Heart right ventricle (tissue), 16 donors: ENCODE results near the gene ANKS6. TPM values are rescaled to one million over a fixed set of nuclear protein-coding genes. Genes with fewer than 3 reads are reported as not detected.

Experiments used
- ATAC-seq, 8 donors: fragments of 200-7000 bp; cut with Tn5 transposase; one replicate each; pipeline ENCODE4 v1.9.1; 2020; ENCODE audit warnings: mild to moderate bottlenecking in 8 of 8, moderate library complexity in 8 of 8, moderate number of reproducible peaks in 1 of 8
- DNase-seq, 2 donors: peaks; one replicate each; pipeline ENCODE4 v3.0.0-alpha.2; 2020
- H3K27ac ChIP-seq, 10 donors: fragments of 200-600 bp; sonication (generic) in 2 of 10; one replicate each; pipeline versions ENCODE4 v1.5.0 to v1.8.0; 2020 to 2022; ENCODE audit warnings: mild to moderate bottlenecking in 3 of 10
- H3K27me3 ChIP-seq, 7 donors: fragments of 200-600 bp; one replicate each; pipeline ENCODE4 v1.8.0; 2021 to 2022; ENCODE audit warnings: mild to moderate bottlenecking in 2 of 7
- H3K36me3 ChIP-seq, 9 donors: fragments of 200-600 bp; sonication (generic) in 1 of 9; one replicate each; pipeline versions ENCODE4 v1.5.0 to v1.8.0; 2020 to 2022; ENCODE audit warnings: mild to moderate bottlenecking in 2 of 9
- H3K4me1 ChIP-seq, 9 donors: fragments of 200-600 bp; sonication (generic) in 1 of 9; one replicate each; pipeline versions ENCODE4 v1.5.0 to v1.8.0; 2020 to 2022; ENCODE audit warnings: mild to moderate bottlenecking in 4 of 9
- H3K4me3 ChIP-seq, 10 donors: fragments of 200-600 bp; sonication (generic) in 2 of 10; one replicate each; pipeline versions ENCODE4 v1.5.0 to v1.8.0; 2020 to 2022; ENCODE audit warnings: mild to moderate bottlenecking in 7 of 10, moderate library complexity in 2 of 10
- H3K9me3 ChIP-seq, 11 donors: fragments of 200-600 bp in 10 of 11; sonication (generic) in 2 of 11; one replicate each; pipeline versions ENCODE4 v1.5.0 to v1.8.0; 2013 to 2022; ENCODE audit warnings: mild to moderate bottlenecking in 2 of 11, control low read depth in 1 of 11, moderate library complexity in 1 of 11
- CTCF ChIP-seq, 9 donors: fragments of 200-600 bp; sonication (generic) in 2 of 9; IDR thresholded peaks; one replicate each; pipeline versions ENCODE4 v1.5.0 to v1.8.0; 2021 to 2022; ENCODE audit warnings: antibody characterized with exemption in 9 of 9, mild to moderate bottlenecking in 5 of 9, moderate library complexity in 1 of 9
- WGBS, 2 donors: extraction: QIAGEN DNeasy Blood & Tissue Kit; methylation state at CpG; one replicate each; pipeline ENCODE4 v1.1.7; 2013; ENCODE audit warnings: inconsistent platforms in 1 of 2; 5-methylcytosine and 5-hydroxymethylcytosine counted together
- intact Hi-C, 10 donors: fragments of 100-400 bp; cut with DNase I; formaldehyde crosslinking; loops; one replicate each; pipeline versions ENCODE4 v1.11.1 to v1.14.2; 2022
- polyA plus RNA-seq, 2 donors: library from polyadenylated mRNA; stranded (reverse); fragments of 200-250 nt; gene quantifications; one replicate each; pipeline ENCODE4 v1.2.3, GENCODE V29; 2013
- total RNA-seq, 10 donors: library from RNA; stranded (reverse); fragmentation: NEBNext Ultra II Directional in 3 of 10; extraction: Animal tissue kit (Norgen Biotek cat#: 25700) in 3 of 10; gene quantifications; one replicate each; pipeline versions ENCODE4 v1.2.1 to v1.2.4, GENCODE V29; 2021 to 2023
- donor health status: Arrhythmogenic right ventricular cardiomyopathy.
- donor health status: ischemic (EF 13 %, LVEDD 7.1; RV severe dilation, severe dysfunction).
- donor health status: healthy with polysubstance abuse.
- donor health status: DM: no; HTN: yes; CAD: no.
- donor health status: DM: no; HTN: no; CAD: no.
- donor health status: ischemic (EF 25% LVEDD 6.9; RV normal size, moderate dysfunction).
- donor health status: ischemic (EF 25% LVEDD 5.7; RV mildly dilated, moderate dysfunction).
- donor health status: healthy.
- donor health status: DM: yes; HTN: yes; CAD: no.
- donor health status: Ischemic cardiomyopathy.
- donor health status: ischemic (EF 35%, LVEDD 5.7; RV mildly dilated, moderate dysfunction).
- donor health status: nonischemic (EF 11% LVEDD 7.7; RV severe dilation, severe dysfunction).
- donor health status: DM: yes; HTN: yes; CAD: no.
- donor health status: PGD.
- donor health status: ischemic (EF 29% LVEDD 5.4; RV normal size, mild dysfunction).
- donor health status: nonischemic (EF 23%, LVEDD 6.1; RV moderate dilation, normal function).

The ANKS6 gene
- total and polyA plus RNA-seq, 12 donors = 3.1 to 8.0 (median 4.2) TPM

- Histone ChIP-seq H3K4me1 (peaks cover 0 to 25% (median 10%) of the 10 kb centered on the region in 9 donors), H3K9me3 (peaks cover 0 to 12% (median 0%) of the 10 kb centered on the region in 11 donors), H3K36me3 (no peaks in the 10 kb centered on the region), H3K27ac (peak overlapping the region in 5 of 10 donors; percentile 33 to 61 (median 35)), H3K27me3 (peaks cover 0 to 12% (median 0%) of the 10 kb centered on the region in 7 donors), H3K4me3 (peak overlapping the region in 9 of 10 donors; percentile 60 to 79 (median 71))
- 0 to 1% methylated on average over 44 to 48 of the region's 48 CpGs for WGBS, 2 donors
- ATAC-seq (peak in 4 of 8 donors; percentile 4 to 26 (median 15)), DNase-seq (peak in 1 of 2 donors; percentile 28)
- no peak for TF ChIP-seq CTCF (IDR thresholded peaks at IDR 0.05)
- intact Hi-C loops = no loop called here
Measured at GRCh38 chr9:98795970-98796363, 388 bp downstream of the ANKS6 start.

GRCh38 chr9:98795295-98795955 is 930 bp downstream of the ANKS6 start:
- Histone ChIP-seq H3K4me3 (peak overlapping the region in 9 of 10 donors; percentile 60 to 79 (median 71)), H3K9me3 (peaks cover 0 to 12% (median 0%) of the 10 kb centered on the region in 11 donors), H3K27ac (peak overlapping the region in 1 of 10 donors; percentile 56), H3K36me3 (no peaks in the 10 kb centered on the region), H3K4me1 (peaks cover 0 to 31% (median 15%) of the 10 kb centered on the region in 9 donors), H3K27me3 (peaks cover 0 to 12% (median 0%) of the 10 kb centered on the region in 7 donors)
- WGBS, 2 donors = 65% methylated on average over 12 of the region's 12 CpGs
- no peak for ATAC-seq
- intact Hi-C loops = no loop called here
- no peak for TF ChIP-seq CTCF (IDR thresholded peaks at IDR 0.05)
- no peak for DNase-seq

- intact Hi-C loops = no loop called here
- H3K4me3 ChIP-seq = no peak overlapping the region
Measured at GRCh38 chr9:98794802-98795201, 1.6 kb downstream of the ANKS6 start.

GRCh38 chr9:98793031-98793430 is 3.3 kb downstream of the ANKS6 start:
- intact Hi-C loops = no loop called here
- ATAC-seq = no peak
- no peak for DNase-seq
- Histone ChIP-seq H3K4me3 (no peak overlapping the region), H3K27me3 (peaks cover 0 to 12% (median 0%) of the 10 kb centered on the region in 7 donors), H3K36me3 (peaks cover 0 to 16% (median 0%) of the 10 kb centered on the region in 9 donors), H3K4me1 (peaks cover 0 to 31% (median 16%) of the 10 kb centered on the region in 9 donors), H3K27ac (no peak overlapping the region), H3K9me3 (peaks cover 0 to 4% (median 0%) of the 10 kb centered on the region in 11 donors)
- no peak for TF ChIP-seq CTCF (IDR thresholded peaks at IDR 0.05)
- 97 to 98% methylated on average over 2 of the region's 2 CpGs for WGBS, 2 donors

More at GRCh38 chr9:98794802-98795201, 1.6 kb downstream of the ANKS6 start:
- no peak for DNase-seq
- Histone ChIP-seq H3K4me1 (peaks cover 0 to 31% (median 16%) of the 10 kb centered on the region in 9 donors), H3K9me3 (peaks cover 0 to 12% (median 0%) of the 10 kb centered on the region in 11 donors), H3K36me3 (peaks cover 0 to 5% (median 0%) of the 10 kb centered on the region in 9 donors), H3K27me3 (peaks cover 0 to 12% (median 0%) of the 10 kb centered on the region in 7 donors), H3K27ac (no peak overlapping the region)
- 88 to 94% methylated on average over 3 of the region's 3 CpGs for WGBS, 2 donors
- TF ChIP-seq CTCF (IDR thresholded peaks at IDR 0.05) = no peak
- no peak for ATAC-seq
